Heart right ventricle (tissue), 16 donors: ENCODE data around the gene OR52A5. TPM values are rescaled to one million over a fixed set of nuclear protein-coding genes. Genes with fewer than 3 reads are reported as not detected.

ENCODE experiments used
- ATAC-seq, 8 donors: fragments of 200-7000 bp; cut with Tn5 transposase; one replicate each; pipeline ENCODE4 v1.9.1; 2020; ENCODE audit warnings: mild to moderate bottlenecking in 8 of 8, moderate library complexity in 8 of 8, moderate number of reproducible peaks in 1 of 8
- DNase-seq, 2 donors: peaks; one replicate each; pipeline ENCODE4 v3.0.0-alpha.2; 2020
- H3K27ac ChIP-seq, 10 donors: fragments of 200-600 bp; sonication (generic) in 2 of 10; one replicate each; pipeline versions ENCODE4 v1.5.0 to v1.8.0; 2020 to 2022; ENCODE audit warnings: mild to moderate bottlenecking in 3 of 10
- H3K27me3 ChIP-seq, 7 donors: fragments of 200-600 bp; one replicate each; pipeline ENCODE4 v1.8.0; 2021 to 2022; ENCODE audit warnings: mild to moderate bottlenecking in 2 of 7
- H3K36me3 ChIP-seq, 9 donors: fragments of 200-600 bp; sonication (generic) in 1 of 9; one replicate each; pipeline versions ENCODE4 v1.5.0 to v1.8.0; 2020 to 2022; ENCODE audit warnings: mild to moderate bottlenecking in 2 of 9
- H3K4me1 ChIP-seq, 9 donors: fragments of 200-600 bp; sonication (generic) in 1 of 9; one replicate each; pipeline versions ENCODE4 v1.5.0 to v1.8.0; 2020 to 2022; ENCODE audit warnings: mild to moderate bottlenecking in 4 of 9
- H3K4me3 ChIP-seq, 10 donors: fragments of 200-600 bp; sonication (generic) in 2 of 10; one replicate each; pipeline versions ENCODE4 v1.5.0 to v1.8.0; 2020 to 2022; ENCODE audit warnings: mild to moderate bottlenecking in 7 of 10, moderate library complexity in 2 of 10
- H3K9me3 ChIP-seq, 11 donors: fragments of 200-600 bp in 10 of 11; sonication (generic) in 2 of 11; one replicate each; pipeline versions ENCODE4 v1.5.0 to v1.8.0; 2013 to 2022; ENCODE audit warnings: mild to moderate bottlenecking in 2 of 11, control low read depth in 1 of 11, moderate library complexity in 1 of 11
- CTCF ChIP-seq, 9 donors: fragments of 200-600 bp; sonication (generic) in 2 of 9; IDR thresholded peaks; one replicate each; pipeline versions ENCODE4 v1.5.0 to v1.8.0; 2021 to 2022; ENCODE audit warnings: antibody characterized with exemption in 9 of 9, mild to moderate bottlenecking in 5 of 9, moderate library complexity in 1 of 9
- WGBS, 2 donors: extraction: QIAGEN DNeasy Blood & Tissue Kit; methylation state at CpG; one replicate each; pipeline ENCODE4 v1.1.7; 2013; ENCODE audit warnings: inconsistent platforms in 1 of 2; 5-methylcytosine and 5-hydroxymethylcytosine counted together
- intact Hi-C, 10 donors: fragments of 100-400 bp; cut with DNase I; formaldehyde crosslinking; loops; one replicate each; pipeline versions ENCODE4 v1.11.1 to v1.14.2; 2022
- polyA plus RNA-seq, 2 donors: library from polyadenylated mRNA; stranded (reverse); fragments of 200-250 nt; gene quantifications; one replicate each; pipeline ENCODE4 v1.2.3, GENCODE V29; 2013
- total RNA-seq, 10 donors: library from RNA; stranded (reverse); fragmentation: NEBNext Ultra II Directional in 3 of 10; extraction: Animal tissue kit (Norgen Biotek cat#: 25700) in 3 of 10; gene quantifications; one replicate each; pipeline versions ENCODE4 v1.2.1 to v1.2.4, GENCODE V29; 2021 to 2023
- donor health status: Arrhythmogenic right ventricular cardiomyopathy.
- donor health status: ischemic (EF 13 %, LVEDD 7.1; RV severe dilation, severe dysfunction).
- donor health status: healthy with polysubstance abuse.
- donor health status: DM: no; HTN: yes; CAD: no.
- donor health status: DM: no; HTN: no; CAD: no.
- donor health status: ischemic (EF 25% LVEDD 6.9; RV normal size, moderate dysfunction).
- donor health status: ischemic (EF 25% LVEDD 5.7; RV mildly dilated, moderate dysfunction).
- donor health status: healthy.
- donor health status: DM: yes; HTN: yes; CAD: no.
- donor health status: Ischemic cardiomyopathy.
- donor health status: ischemic (EF 35%, LVEDD 5.7; RV mildly dilated, moderate dysfunction).
- donor health status: nonischemic (EF 11% LVEDD 7.7; RV severe dilation, severe dysfunction).
- donor health status: DM: yes; HTN: yes; CAD: no.
- donor health status: PGD.
- donor health status: ischemic (EF 29% LVEDD 5.4; RV normal size, mild dysfunction).
- donor health status: nonischemic (EF 23%, LVEDD 6.1; RV moderate dilation, normal function).

OR52A5 gene
- total and polyA plus RNA-seq, 12 donors: not detected

GRCh38 chr11:5137014-5137413, 1.1 kb downstream of the OR52A5 start:
- Histone ChIP-seq H3K9me3 (no peaks in the 10 kb centered on the region), H3K27ac (no peak overlapping the region), H3K4me3 (no peak overlapping the region), H3K27me3 (no peaks in the 10 kb centered on the region), H3K4me1 (no peaks in the 10 kb centered on the region), H3K36me3 (no peaks in the 10 kb centered on the region)
- ATAC-seq (no peak), DNase-seq (no peak)
- 39 to 44% methylated on average over 1 of the region's 1 CpG for WGBS, 2 donors
- no peak for TF ChIP-seq CTCF (IDR thresholded peaks at IDR 0.05)
- intact Hi-C loops: no loop called here

- ATAC-seq: no peak
- DNase-seq: no peak
- Histone ChIP-seq H3K27ac (no peak overlapping the region), H3K4me1 (no peaks in the 10 kb centered on the region), H3K4me3 (no peak overlapping the region), H3K27me3 (no peaks in the 10 kb centered on the region), H3K36me3 (no peaks in the 10 kb centered on the region), H3K9me3 (no peaks in the 10 kb centered on the region)
- TF ChIP-seq CTCF (IDR thresholded peaks at IDR 0.05): no peak
- intact Hi-C loops: no loop called here
Measured at GRCh38 chr11:5136261-5136660, 1.9 kb downstream of the OR52A5 start.

DNA sequence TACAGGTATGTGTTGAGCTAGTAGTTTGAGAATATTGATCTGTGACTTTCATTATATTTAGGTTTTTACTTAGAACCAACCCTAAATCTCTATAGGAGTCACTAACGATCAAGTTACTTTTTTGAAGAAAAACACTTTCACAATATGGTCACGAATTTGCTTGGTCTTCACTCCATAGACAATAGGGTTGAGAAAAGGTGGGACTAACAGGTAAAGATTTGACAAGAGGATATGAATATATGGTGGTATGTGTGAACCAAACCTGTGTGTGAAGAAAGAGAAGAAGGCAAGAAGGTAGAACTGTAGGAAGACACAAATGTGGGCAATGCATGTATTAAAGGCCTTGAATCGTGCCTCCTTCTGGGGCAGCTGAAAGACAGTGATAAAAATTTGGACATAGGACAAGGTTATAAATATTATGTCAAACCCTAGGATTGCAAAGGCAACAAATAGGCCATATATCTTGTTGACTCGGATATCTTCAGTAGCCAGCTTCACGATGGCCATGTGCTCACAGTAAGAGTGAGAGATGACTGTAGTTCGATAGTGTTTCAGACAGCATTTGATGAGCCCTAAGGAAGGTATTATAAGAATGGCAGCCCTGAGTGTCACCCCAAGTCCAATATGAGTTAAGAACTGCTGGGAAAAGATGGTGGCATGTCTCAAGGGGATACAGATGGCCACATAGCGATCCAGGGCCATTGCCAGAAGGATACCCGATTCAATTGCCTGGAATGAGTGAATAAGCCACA, 6.4 kb downstream of the OR52A5 start:
- intact Hi-C loops: no loop called here
- Histone ChIP-seq H3K27me3 (no peaks in the 10 kb centered on the region), H3K9me3 (no peaks in the 10 kb centered on the region), H3K4me3 (no peak overlapping the region), H3K27ac (no peak overlapping the region), H3K4me1 (no peaks in the 10 kb centered on the region), H3K36me3 (no peaks in the 10 kb centered on the region)
- TF ChIP-seq CTCF (IDR thresholded peaks at IDR 0.05): no peak
- WGBS, 2 donors: 82 to 83% methylated on average over 8 of the region's 8 CpGs
- DNase-seq (no peak), ATAC-seq (no peak)

DNA sequence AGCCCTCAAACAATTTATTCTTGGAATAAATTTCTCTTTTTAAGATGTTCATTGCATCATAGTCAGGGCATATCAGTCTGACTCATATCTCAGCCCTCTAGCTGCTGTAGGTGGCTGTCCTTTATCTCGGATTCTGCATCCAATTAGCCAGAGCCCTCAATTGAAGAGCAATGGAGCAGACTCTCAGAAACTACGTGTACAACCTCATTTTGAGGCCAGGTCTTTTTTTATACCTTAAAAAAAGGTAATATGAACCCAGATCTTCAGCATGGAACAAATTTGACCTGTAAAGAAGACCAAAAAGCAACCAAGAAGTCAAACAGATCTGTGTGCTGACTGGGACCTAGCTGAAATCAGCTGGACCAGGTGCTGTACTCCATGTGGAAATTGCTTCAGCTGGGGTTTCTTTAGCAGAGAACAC, 8.7 kb downstream of the OR52A5 start:
- H3K27ac ChIP-seq: no peak overlapping the region
- no peak for ATAC-seq
- H3K9me3 ChIP-seq: peaks cover 0 to 4% (median 0%) of the 10 kb centered on the region in 11 donors
- intact Hi-C loops: loop anchor here in 6 of 10 donors (10.0 kb wide), 3 partner anchors 255 to 685 kb away; partner anchors contain the start of genes OR52N2 (in 3 of the 6) and OR51M1 (in 1 of the 6)
- H3K27me3 ChIP-seq: no peaks in the 10 kb centered on the region
- H3K4me3 ChIP-seq: no peak overlapping the region
- DNase-seq: no peak
- no peaks in the 10 kb centered on the region for H3K36me3 ChIP-seq
- WGBS, 2 donors: 44 to 50% methylated on average over 2 of the region's 2 CpGs
- no peaks in the 10 kb centered on the region for H3K4me1 ChIP-seq
- TF ChIP-seq CTCF (IDR thresholded peaks at IDR 0.05): no peak
